GM19468 (cell line): Measurements from ENCODE around the gene CHRND.
A peak's percentile ranks its signal among the peaks of the same experiment; 100 is the strongest.
"Not testable (repeated sequence)": the region's sequence is repeated elsewhere in the genome, so short reads cannot be mapped to it uniquely, and the experiment has no call there.

ENCODE experiments used
- ATAC-seq: cut with Tn5 transposase; IDR thresholded peaks from one replicate; pipeline ENCODE4 v1.9.1; 2021; ENCODE audit warnings: mild to moderate bottlenecking, moderate library complexity, moderate number of reproducible peaks; ENCODE audit not compliant: unreplicated experiment; ENCODE audit errors: extremely low read depth

CHRND gene

DNA sequence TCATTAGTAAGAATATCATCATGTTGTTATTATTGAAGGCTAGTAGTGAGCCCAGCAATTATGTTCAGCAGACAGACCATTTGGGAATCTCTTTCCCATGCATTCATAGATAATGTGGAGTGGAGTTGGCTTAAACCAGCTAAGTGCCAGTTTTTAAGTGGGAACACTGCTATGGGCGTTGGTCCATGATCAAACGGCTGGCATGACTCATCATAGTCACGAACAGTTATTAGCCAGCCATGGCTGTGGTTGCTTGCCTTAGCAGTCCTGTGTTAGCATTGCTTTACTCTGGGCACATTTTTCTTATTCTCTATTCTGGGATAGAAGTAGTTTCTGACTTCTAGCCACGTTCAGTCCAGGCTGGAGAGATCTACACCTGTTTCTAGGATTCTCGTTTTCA lies 42.2 kb downstream of the CHRND start:
- ATAC-seq, result no peak

DNA sequence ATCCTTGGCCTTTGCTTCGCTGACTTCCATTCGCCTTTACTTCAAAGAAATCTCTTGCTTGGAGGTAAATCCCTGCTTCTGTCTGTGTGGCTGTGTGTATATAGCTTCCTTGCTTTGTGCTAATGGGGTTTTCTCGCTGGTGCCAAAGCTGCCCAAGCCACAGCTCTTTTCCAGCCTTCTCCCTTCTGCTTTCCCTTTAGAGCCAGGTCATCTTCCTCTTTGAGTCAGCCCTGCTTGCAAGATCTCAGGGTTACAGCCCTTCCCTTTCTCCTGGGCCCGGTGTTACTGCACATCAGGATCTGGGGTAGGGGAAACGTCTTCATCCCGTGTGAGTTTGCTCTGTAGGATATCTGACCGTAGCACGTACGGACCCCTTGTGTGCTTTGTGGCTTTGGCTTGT lies 43.6 kb downstream of the CHRND start:
- ATAC-seq, result no peak

DNA sequence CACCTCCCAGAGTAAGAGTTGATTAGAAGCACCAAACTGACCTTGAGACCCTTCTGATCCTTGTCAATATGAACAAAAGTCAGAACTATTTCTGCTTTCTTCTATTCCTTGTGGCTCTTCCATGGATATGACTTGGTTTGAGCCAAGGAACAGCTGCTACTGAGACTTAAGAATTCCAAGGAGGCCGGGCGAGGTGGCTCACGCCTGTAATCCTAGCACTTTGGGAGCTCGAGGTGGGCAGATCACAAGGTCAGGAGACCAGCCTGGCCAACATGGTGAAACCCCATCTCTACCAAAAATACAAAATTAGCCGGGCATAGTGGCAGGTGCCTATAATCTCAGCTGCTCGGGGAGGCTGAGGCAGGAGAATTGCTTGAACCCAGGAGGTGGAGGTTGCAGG lies 44.5 kb downstream of the CHRND start:
- ATAC-seq, result not testable (repeated sequence)

DNA sequence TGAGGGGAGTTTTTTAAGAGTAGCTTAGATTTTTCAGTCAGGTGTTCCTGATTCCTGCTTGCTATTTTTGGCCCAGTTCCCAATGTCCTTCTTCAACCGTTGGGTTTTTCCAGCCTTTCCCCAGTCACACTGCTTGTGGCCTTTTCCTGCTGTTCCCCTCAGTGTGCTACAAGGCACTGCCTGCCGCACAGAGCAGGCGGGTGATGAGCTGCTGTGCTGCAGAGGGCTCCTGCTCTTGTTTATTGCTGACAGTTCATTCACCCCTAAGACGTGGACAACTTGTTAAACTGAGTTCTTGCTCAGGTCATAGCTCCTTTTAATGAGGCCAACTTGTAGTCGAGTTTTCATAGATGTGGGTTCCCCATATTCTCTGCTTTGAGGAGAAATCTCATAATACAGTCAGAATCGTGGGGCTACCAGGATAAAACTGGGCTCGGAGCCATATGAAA lies 45.1 kb downstream of the CHRND start:
- ATAC-seq, result no peak

DNA sequence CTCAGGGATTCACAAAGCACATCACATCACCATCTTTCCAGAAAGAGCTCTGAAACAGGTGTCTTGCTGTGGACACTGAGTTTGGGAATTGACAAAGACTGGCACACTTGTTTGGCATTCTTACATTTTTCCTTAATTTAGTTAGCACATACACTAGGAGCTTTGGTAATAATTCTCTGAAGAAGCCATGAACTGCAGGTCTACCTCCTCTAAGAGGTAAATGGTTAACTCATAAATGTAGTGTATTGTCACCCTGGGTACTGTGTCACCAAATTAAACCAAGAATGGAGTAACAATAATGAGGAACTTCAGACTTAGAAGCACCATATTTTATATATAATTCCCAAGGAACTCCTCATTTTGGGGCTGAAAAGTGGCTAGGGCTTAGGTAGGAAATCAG lies 47.1 kb downstream of the CHRND start:
- no peak for ATAC-seq

DNA sequence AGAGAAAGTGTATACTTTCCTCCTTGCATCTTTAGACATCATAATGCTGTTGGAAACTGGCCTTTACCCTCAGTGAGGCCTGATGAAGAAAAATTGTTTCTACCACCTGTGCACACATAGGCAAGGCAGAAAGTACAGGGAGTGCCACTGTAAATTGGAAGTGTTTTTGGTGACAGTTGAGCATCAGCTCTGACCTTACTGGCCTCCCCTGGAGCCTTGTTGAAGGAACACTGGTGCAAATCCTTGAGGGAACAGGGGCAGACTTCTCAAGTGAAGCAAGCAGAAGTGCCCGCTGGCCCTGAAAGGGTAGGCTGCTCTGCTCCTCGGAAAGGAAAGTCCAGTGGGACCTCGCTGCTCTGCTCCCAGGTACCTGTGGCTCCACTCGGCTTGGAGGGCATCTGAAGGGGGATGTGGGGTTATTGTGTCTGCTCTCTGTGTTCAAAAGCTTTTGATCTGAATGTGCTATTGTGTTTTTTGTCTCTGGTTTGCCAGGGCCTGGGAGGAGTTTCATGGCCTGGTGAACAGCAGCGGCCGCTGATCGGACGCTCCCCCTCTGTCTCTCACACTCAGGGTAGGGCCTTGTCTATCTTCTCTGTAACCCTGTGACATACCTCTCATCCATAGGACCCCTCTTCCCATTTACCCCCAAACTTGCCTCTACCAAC lies 47.9 kb downstream of the CHRND start:
- ATAC-seq, result no peak

DNA sequence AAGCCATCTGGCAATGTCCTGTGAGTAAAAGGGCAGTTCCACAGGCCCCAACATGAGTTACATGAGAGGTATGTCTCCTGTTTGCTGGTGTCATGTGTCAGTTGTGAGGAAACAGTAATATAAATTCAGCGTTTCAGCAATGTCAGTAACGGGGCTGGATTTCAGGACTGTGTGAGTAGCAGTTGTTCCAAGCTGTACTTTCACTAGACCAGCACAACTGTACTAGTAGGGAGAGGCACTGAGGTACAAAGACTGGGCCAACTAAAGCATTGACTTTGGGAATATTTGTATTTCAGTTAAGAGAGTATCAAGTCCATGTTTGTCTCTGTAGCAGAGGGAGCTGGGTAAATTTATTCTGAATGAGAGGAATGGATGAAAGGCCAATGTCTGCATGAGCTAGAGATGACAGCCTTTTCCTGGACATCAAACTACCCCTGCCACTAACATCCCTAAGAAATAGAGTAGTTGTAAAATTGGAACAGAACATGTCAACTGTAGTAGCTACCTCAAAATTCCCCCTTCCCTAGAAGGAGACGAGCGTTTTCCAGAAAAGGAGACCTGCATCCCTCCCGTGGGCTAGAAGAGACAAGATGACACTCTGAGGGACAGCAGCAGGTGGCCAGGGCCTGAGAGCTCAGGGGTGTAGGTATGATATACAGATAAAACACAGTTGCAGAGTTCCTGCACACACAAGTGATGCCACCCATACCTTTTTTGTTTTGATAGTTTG lies 48.9 kb downstream of the CHRND start:
- ATAC-seq, result no peak

DNA sequence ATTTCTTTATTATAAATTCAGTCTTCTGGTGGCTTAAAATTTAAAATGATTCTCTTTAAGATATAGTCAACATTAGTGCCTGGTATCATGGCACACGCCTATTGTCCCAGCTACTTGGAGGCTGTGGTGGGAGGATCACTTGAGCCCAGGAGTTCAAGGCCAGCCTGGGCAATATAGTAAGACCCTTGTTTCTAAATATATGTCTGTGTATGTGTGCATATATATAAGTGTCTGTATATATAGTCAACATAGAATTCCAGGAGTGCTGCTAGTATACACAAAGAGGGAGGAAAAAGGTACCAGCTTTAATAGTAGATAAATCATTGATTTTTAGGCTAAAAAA lies 49.4 kb downstream of the CHRND start:
- no peak for ATAC-seq

DNA sequence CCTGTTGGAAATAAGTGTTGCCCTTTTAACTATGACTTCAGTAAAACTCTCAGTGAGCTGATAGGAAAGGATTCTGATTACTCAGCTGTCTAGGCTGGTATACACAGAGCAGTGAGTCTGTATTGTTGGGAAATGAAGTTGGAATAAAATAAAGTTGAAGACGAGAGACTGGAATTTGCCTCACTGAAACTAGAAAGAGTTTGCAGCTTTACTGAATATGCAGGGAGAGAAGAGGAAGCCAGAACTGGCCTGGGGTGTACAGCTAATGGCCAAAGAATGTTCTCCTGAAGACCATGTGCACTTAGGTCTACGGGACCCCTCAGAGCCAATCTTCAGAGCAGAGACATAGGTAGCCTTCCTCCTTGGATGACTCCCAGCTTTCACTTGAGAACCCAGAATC lies 51.0 kb downstream of the CHRND start:
- no peak for ATAC-seq

DNA sequence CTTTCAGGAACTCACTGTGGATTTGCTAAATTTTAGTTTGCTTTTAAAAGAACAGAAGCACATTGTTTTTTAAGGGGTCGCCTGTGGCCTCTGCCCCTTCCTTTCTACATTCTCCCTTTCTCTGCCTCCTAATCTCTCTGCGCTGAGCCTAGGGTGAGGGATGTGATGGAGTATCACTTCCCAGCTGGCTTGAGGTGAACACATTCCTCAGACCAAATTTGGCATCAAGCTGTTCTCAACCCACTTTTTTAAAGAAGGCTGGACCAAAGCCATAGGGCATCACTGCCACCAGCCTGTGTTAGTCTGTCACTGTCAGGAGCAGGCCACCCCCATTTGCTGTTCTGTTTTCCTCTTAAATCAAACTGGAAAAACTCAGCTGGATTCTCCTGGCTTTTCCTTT lies 51.9 kb downstream of the CHRND start:
- ATAC-seq, result no peak

DNA sequence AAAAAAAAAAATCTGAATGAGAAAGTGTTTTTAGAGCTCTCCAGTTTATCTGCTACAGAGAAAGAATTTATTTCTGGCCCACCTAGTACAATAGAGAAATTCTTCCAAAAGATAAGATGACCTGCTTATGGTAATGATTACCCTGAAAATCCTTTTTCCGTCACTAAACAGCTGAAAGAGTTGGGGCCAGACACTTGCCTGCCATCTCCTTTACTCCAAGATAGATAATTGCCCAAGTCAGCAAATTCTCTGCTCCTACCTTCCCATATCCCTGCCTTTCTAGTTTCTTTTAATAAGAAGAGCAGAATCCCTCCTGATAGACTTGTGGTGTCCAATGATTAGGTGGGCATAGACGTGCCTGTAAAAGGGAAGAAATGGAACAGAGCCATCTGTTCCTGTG lies 52.7 kb downstream of the CHRND start:
- ATAC-seq, result no peak

DNA sequence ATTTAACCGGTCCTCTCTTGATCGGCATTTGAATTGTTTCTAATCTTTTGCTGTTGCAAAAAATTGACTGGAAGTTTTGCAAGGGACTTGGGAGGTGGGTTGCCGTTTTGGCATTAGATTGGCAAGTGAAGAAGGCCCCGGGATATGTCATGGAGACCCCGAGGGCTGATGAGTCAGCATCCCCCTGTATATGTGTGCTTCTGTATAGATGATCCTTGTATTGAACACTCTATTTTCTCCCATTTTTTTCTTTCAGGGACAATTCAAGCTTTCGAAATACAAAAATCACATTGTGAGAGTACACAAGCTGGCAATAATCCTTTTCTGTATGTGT lies 54.7 kb downstream of the CHRND start:
- ATAC-seq, result no peak

DNA sequence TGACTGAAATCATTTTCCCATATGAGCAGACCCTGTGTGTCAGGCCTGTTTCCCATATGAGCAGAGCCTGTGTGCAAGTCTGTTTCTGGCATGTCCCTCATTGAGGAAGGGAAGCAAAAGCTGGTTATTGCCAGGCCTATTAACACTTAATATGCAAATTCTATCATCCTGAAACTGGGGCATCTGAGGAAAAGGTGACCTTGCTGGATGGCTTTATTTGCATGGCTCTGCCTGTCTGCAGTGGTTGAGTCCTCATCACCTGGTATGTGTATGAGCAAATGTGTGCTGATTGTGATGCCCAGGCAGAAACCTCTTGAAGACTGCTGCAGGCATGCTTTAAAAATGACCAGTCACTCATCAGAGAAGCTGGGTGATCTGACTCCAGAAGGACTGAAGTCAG lies 55.8 kb downstream of the CHRND start:
- ATAC-seq, result peak; percentile 38

DNA sequence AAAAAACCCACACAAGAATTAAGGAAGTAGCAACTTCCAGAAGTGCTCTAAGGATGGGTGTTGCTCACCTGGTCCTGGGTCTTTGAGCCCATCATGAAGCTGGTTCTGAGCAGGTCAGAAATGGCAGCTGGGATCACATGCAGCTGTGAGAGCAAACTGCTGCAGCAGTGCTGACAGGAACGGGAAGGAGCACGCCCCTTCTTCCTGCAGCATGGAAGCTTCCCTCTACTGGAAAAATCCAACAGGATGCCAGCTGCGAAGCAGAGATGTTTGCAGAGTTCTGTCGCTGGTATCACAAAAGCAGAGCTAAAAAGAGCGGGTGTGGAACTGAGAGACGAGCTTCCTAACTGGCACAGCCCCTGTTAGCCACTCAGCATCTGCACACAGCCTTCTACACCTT lies 58.3 kb downstream of the CHRND start:
- no peak for ATAC-seq
